ENCODE data around the gene PATJ. TPM values are rescaled to one million over a fixed set of nuclear protein-coding genes. Genes with fewer than 3 reads are reported as not detected.
A peak's percentile ranks its signal among the peaks of the same experiment; 100 is the strongest.

The PATJ gene
- total RNA-seq, 1 experiment from 2014 or later, result 48.8 TPM

DNA sequence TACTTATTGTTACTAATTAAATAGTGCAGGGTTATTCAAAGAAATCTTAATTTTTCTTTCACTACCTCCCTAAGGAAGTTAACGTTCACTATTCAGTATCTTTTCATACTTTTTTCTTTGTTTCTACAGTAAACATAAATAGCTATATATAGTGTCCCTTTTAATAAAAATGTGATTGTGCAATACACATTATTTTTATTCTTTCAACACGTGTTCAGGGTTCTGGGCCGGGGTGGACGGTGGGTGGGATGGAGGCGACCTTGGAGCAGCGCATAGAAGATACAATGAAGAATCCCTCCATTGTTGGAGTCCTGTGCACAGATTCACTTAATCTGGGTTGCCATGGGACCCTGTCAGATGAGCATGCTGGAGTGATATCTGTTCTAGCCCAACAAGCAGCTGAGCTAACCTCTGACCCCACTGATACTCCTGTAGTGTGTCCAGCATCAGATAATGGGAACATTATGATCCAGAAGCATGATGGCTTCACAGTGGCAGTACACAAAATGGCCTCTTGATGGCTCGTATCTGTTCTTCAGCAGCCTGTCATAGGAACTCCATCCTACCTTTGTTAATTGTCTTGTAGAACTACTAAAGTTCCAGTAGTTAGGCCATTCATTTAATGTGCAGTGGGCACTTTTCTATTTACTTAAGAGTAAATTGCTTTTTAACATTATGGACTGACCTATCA lies 296.5 kb downstream of the PATJ start:
- no peaks in the 10 kb centered on the region for H3K79me2 ChIP-seq (ENCODE audit: insufficient read depth, low read length)
- ATAC-seq, result peak; percentile 80
- no peak overlapping the region for H3K9ac ChIP-seq (ENCODE audit: low read length)
- no peaks in the 10 kb centered on the region for H4K20me1 ChIP-seq (ENCODE audit: insufficient read depth)
- H3K9me2 ChIP-seq (ENCODE audit: insufficient read depth), result no peaks in the 10 kb centered on the region
- POLR2A ChIA-PET, result no interaction called here
- TF ChIP-seq, protein P1, sequence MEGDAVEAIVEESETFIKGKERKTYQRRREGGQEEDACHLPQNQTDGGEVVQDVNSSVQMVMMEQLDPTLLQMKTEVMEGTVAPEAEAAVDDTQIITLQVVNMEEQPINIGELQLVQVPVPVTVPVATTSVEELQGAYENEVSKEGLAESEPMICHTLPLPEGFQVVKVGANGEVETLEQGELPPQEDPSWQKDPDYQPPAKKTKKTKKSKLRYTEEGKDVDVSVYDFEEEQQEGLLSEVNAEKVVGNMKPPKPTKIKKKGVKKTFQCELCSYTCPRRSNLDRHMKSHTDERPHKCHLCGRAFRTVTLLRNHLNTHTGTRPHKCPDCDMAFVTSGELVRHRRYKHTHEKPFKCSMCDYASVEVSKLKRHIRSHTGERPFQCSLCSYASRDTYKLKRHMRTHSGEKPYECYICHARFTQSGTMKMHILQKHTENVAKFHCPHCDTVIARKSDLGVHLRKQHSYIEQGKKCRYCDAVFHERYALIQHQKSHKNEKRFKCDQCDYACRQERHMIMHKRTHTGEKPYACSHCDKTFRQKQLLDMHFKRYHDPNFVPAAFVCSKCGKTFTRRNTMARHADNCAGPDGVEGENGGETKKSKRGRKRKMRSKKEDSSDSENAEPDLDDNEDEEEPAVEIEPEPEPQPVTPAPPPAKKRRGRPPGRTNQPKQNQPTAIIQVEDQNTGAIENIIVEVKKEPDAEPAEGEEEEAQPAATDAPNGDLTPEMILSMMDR (IDR thresholded peaks at IDR 0.05 in 2 of 3, conservative IDR thresholded peaks at IDR 0.05 in 1 of 3; ENCODE audit: borderline replicate concordance in 1 of 3, insufficient read depth in 1 of 3, low read depth in 2 of 3, low read length in 2 of 3), result peak in 1 of 3 experiments; percentile 28; a peak in 3 of 6 replicates
- no peak for TF ChIP-seq POLR2A (IDR thresholded peaks at IDR 0.05; ENCODE audit: borderline replicate concordance, extremely low read depth, insufficient read depth, insufficient read length)
- no peaks in the 10 kb centered on the region for H3K27me3 ChIP-seq (ENCODE audit: insufficient read depth, low read length)
- BruUV-seq (replicated peaks), result no TSS peak
- no peak overlapping the region for H3K4me2 ChIP-seq (ENCODE audit: low read length)
- H3K4me3 ChIP-seq (replicated peaks in 1 of 2; ENCODE audit: low read depth in 1 of 2, low read length in 2 of 2), result no peak overlapping the region
- no peaks in the 10 kb centered on the region for H3K9me3 ChIP-seq (ENCODE audit: control insufficient read depth in 1 of 2, insufficient read depth in 1 of 2, low read depth in 1 of 2, low read length in 2 of 2)
- CTCF ChIA-PET, result no interaction called here
- RAD21 ChIA-PET (ENCODE audit: low non-redundant PET in 1 of 2, low total read pairs in 2 of 2, uncharacterized antibody in 2 of 2, unreplicated experiment in 2 of 2), result no interaction called here
- DNase-seq (ENCODE audit: low read depth, low spot score), result no peak
- H2AFZ ChIP-seq (ENCODE audit: low read depth, low read length, poor library complexity, severe bottlenecking), result no peak overlapping the region
- H3K36me3 ChIP-seq (ENCODE audit: control insufficient read depth in 1 of 2, insufficient read depth in 2 of 2, low read length in 2 of 2), result no peaks in the 10 kb centered on the region
- peaks cover 4% of the 10 kb centered on the region in 2 experiments; a peak in 2 of 4 replicates for H3K4me1 ChIP-seq (ENCODE audit: control insufficient read depth in 1 of 2, insufficient read depth in 2 of 2, low read length in 2 of 2)
- intact Hi-C loops (cut with micrococcal nuclease), result no loop called here
- no peak overlapping the region for H3K27ac ChIP-seq (ENCODE audit: low read depth, low read length)

DNA sequence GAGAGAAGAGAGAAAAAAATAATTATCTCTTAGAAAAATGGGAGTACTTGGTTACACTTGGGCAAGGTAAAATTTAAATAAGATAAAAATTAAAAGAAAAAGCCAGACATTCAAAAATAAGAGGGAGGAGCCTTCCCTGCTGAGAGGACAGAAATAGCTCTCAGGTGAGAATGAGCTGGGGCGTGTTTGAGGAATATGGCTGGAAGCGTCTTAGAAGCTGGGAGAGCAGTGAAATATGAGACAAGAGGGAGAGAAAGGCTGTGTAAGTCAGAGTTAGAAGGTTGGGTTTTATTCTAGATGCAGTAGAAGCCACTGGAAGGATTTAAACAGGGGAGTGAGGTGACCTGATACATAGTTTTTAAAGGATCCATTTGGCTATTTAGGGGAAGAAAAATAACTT lies 298.2 kb downstream of the PATJ start:
- H3K9me3 ChIP-seq (ENCODE audit: control insufficient read depth in 1 of 2, insufficient read depth in 1 of 2, low read depth in 1 of 2, low read length in 2 of 2), result no peaks in the 10 kb centered on the region
- H3K4me3 ChIP-seq (replicated peaks in 1 of 2; ENCODE audit: low read depth in 1 of 2, low read length in 2 of 2), result no peak overlapping the region
- peaks cover 4 to 5% of the 10 kb centered on the region in 2 experiments; a peak in 2 of 4 replicates for H3K4me1 ChIP-seq (ENCODE audit: control insufficient read depth in 1 of 2, insufficient read depth in 2 of 2, low read length in 2 of 2)
- no peaks in the 10 kb centered on the region for H4K20me1 ChIP-seq (ENCODE audit: insufficient read depth)
- H3K4me2 ChIP-seq (ENCODE audit: low read length), result no peak overlapping the region
- no peak overlapping the region for H3K27ac ChIP-seq (ENCODE audit: low read depth, low read length)
- BruUV-seq (replicated peaks), result no TSS peak
- H2AFZ ChIP-seq (ENCODE audit: low read depth, low read length, poor library complexity, severe bottlenecking), result no peak overlapping the region
- RAD21 ChIA-PET (ENCODE audit: low non-redundant PET in 1 of 2, low total read pairs in 2 of 2, uncharacterized antibody in 2 of 2, unreplicated experiment in 2 of 2), result no interaction called here
- H3K27me3 ChIP-seq (ENCODE audit: insufficient read depth, low read length), result no peaks in the 10 kb centered on the region
- intact Hi-C loops (cut with micrococcal nuclease), result no loop called here
- POLR2A ChIA-PET, result no interaction called here
- no peak overlapping the region for H3K9ac ChIP-seq (ENCODE audit: low read length)
- H3K79me2 ChIP-seq (ENCODE audit: insufficient read depth, low read length), result no peaks in the 10 kb centered on the region
- DNase-seq (ENCODE audit: low read depth, low spot score) (no peak), ATAC-seq (no peak)
- CTCF ChIA-PET, result no interaction called here
- H3K36me3 ChIP-seq (ENCODE audit: control insufficient read depth in 1 of 2, insufficient read depth in 2 of 2, low read length in 2 of 2), result no peaks in the 10 kb centered on the region
- H3K9me2 ChIP-seq (ENCODE audit: insufficient read depth), result no peaks in the 10 kb centered on the region
- TF ChIP-seq CEBPB (IDR thresholded peaks at IDR 0.05; ENCODE audit: low read depth) (no peak), CBX3 (IDR thresholded peaks at IDR 0.05; ENCODE audit: low read depth) (no peak), EGR1 (IDR thresholded peaks at IDR 0.05; ENCODE audit: low read depth) (no peak), FOSL1 (IDR thresholded peaks at IDR 0.05; ENCODE audit: low read depth) (no peak), SP1 (IDR thresholded peaks at IDR 0.05; ENCODE audit: low read depth) (no peak), ZFX (IDR thresholded peaks at IDR 0.05) (no peak), SRF (IDR thresholded peaks at IDR 0.05; ENCODE audit: low read depth) (no peak)
- TF ChIP-seq, protein P1 (IDR thresholded peaks at IDR 0.05 in 2 of 3, conservative IDR thresholded peaks at IDR 0.05 in 1 of 3; ENCODE audit: borderline replicate concordance in 1 of 3, insufficient read depth in 1 of 3, low read depth in 2 of 3, low read length in 2 of 3), result no peak
- TF ChIP-seq, protein P2, sequence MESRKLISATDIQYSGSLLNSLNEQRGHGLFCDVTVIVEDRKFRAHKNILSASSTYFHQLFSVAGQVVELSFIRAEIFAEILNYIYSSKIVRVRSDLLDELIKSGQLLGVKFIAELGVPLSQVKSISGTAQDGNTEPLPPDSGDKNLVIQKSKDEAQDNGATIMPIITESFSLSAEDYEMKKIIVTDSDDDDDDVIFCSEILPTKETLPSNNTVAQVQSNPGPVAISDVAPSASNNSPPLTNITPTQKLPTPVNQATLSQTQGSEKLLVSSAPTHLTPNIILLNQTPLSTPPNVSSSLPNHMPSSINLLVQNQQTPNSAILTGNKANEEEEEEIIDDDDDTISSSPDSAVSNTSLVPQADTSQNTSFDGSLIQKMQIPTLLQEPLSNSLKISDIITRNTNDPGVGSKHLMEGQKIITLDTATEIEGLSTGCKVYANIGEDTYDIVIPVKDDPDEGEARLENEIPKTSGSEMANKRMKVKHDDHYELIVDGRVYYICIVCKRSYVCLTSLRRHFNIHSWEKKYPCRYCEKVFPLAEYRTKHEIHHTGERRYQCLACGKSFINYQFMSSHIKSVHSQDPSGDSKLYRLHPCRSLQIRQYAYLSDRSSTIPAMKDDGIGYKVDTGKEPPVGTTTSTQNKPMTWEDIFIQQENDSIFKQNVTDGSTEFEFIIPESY (IDR thresholded peaks at IDR 0.05; ENCODE audit: extremely low read depth, insufficient replicate concordance, low read length), result no peak
- TF ChIP-seq, protein P3, sequence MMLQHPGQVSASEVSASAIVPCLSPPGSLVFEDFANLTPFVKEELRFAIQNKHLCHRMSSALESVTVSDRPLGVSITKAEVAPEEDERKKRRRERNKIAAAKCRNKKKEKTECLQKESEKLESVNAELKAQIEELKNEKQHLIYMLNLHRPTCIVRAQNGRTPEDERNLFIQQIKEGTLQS (IDR thresholded peaks at IDR 0.05), result no peak
